ENCODE results near the gene MBLAC1. TPM values are rescaled to one million over a fixed set of nuclear protein-coding genes. Genes with fewer than 3 reads are reported as not detected.

MBLAC1 gene
- total and polyA plus RNA-seq, 9 donors = 0.28 to 6.7 (median 4.1) TPM

DNA sequence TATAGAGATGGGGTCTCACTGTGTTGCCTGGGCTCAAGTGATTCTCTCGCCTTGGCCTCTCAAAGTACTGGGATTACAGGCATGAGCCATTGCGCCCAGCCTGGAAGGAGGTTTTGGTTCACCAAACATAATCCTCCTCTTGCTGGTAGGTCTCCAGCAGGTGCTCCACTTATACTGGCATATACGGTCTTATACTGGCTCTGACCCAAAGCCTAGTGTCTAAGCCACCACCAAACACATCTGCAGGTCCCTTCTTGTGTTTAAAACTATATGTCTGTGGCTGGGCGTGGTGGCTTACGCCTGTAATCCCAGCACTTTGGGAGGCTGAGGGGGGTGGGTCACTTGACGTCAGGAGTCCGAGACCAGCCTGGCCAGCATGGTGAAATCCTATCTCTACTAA is 5.4 kb downstream of the MBLAC1 start:
- TF ChIP-seq EP300 (IDR thresholded peaks at IDR 0.05) (no peak), POLR2A (IDR thresholded peaks at IDR 0.05) (no peak)
- TF ChIP-seq, protein P1, sequence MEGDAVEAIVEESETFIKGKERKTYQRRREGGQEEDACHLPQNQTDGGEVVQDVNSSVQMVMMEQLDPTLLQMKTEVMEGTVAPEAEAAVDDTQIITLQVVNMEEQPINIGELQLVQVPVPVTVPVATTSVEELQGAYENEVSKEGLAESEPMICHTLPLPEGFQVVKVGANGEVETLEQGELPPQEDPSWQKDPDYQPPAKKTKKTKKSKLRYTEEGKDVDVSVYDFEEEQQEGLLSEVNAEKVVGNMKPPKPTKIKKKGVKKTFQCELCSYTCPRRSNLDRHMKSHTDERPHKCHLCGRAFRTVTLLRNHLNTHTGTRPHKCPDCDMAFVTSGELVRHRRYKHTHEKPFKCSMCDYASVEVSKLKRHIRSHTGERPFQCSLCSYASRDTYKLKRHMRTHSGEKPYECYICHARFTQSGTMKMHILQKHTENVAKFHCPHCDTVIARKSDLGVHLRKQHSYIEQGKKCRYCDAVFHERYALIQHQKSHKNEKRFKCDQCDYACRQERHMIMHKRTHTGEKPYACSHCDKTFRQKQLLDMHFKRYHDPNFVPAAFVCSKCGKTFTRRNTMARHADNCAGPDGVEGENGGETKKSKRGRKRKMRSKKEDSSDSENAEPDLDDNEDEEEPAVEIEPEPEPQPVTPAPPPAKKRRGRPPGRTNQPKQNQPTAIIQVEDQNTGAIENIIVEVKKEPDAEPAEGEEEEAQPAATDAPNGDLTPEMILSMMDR (IDR thresholded peaks at IDR 0.05) = no peak
- no peaks in the 10 kb centered on the region for H3K9me3 ChIP-seq

DNA sequence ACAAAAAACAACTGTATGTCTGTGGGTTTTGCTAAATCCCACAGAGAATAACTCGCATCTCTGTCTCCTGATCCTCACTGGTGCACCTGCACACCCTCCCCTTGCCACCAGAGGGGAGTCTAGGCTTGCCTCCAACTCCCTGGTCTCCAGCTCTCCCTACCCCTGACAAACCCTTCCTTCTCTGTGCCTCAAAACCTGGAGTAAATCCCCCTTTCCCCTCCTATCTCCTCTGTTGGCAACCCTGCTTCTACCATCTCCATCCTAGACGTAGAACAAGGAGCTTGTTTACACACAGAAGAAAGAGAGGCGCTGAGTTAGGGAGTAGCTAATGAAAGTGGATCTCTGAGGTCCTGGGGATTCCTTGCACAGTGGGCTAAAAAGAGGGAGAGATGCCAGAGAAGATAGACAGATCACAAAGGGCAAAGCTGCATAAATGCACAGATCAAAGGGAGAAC is 6.0 kb downstream of the MBLAC1 start:
- TF ChIP-seq POLR2A (IDR thresholded peaks at IDR 0.05) = no peak
- TF ChIP-seq, protein P1 (IDR thresholded peaks at IDR 0.05) = peak; percentile 37 to 52 (median 48)
- peak in 3 of 5 donors; percentile 48 to 72 (median 53) for DNase-seq
- 21 to 32% (median 24%) methylated on average over 3 of the region's 3 CpGs for WGBS, 3 donors
- intact Hi-C loops (cut with DNase I) = loop anchor here in 3 of 4 donors (5.0 to 10.0 kb wide), 2 partner anchors 82 to 90 kb away; partner anchors contain the start of gene PVRIG (in 2 of the 3)
- no peaks in the 10 kb centered on the region for H3K9me3 ChIP-seq
- H3K36me3 ChIP-seq = no peaks in the 10 kb centered on the region
- peaks cover 2% of the 10 kb centered on the region for H3K4me1 ChIP-seq (ENCODE audit: insufficient read depth)
- H3K27ac ChIP-seq = no peak overlapping the region
- no peak overlapping the region for H3K4me3 ChIP-seq
- H3K27me3 ChIP-seq = no peaks in the 10 kb centered on the region

More for the DNA sequence above, 5.4 kb downstream of the MBLAC1 start:
- intact Hi-C loops (cut with DNase I) = loop anchor here in 3 of 4 donors (5.0 to 10.0 kb wide), 2 partner anchors 83 to 90 kb away; partner anchors contain the start of gene PVRIG (in 2 of the 3)
- DNase-seq = no peak
- H3K27ac ChIP-seq = no peak overlapping the region
- 70 to 74% (median 72%) methylated on average over 7 of the region's 7 CpGs for WGBS, 3 donors
- no peak overlapping the region for H3K4me3 ChIP-seq
- H3K27me3 ChIP-seq = no peaks in the 10 kb centered on the region
- H3K36me3 ChIP-seq = no peaks in the 10 kb centered on the region
- H3K4me1 ChIP-seq (ENCODE audit: insufficient read depth) = peaks cover 3% of the 10 kb centered on the region

DNA sequence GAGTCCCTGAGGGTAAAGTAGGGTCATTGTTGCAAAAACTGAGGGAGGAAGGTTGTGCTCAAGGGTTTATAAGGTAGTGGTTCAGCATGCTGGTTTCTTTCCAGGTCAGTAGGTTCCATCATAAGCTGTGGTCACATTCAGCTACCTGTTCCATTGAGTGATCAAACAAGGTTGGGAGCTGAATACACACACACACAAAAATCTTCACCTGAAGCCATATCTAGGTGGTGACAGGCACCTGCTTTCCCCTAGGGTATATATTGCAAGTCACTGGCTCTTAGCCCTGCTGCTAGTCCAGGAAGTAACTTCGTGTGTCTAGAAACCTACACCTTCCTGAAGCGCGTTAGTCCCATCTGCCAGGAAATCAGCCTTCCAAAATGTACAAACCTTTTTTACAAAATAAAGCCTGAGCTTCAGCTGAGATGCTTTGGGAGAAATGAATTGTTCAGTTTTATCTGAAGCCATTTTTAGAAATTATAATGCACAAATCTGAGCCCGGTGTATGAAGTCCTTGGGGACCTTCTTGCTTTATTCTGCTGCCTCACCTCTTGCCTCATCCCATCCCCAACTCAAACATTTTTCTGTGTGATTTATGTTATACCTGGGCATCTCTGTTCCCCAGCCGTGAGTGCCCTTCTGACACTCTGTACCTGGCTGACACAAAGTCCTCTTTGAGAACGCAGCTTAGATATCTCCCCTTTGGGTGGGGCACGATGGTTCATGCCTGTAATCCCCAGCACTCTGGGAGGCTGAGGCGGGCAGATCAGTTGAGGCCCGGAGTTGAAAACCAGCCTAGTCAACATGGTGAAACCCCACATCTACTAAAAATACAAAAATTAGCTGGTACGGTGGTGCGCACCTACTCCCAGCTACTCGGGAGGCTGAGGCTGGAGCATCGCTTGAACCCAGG is 11.3 kb downstream of the MBLAC1 start:
- Histone ChIP-seq H3K9me3 (no peaks in the 10 kb centered on the region), H3K27ac (no peak overlapping the region), H3K27me3 (no peaks in the 10 kb centered on the region), H3K36me3 (no peaks in the 10 kb centered on the region), H3K4me3 (no peak overlapping the region), H3K4me1 (ENCODE audit: insufficient read depth) (no peaks in the 10 kb centered on the region)
- intact Hi-C loops (cut with DNase I) = loop anchor here in 3 of 4 donors (5.0 to 10.0 kb wide), 2 partner anchors 74 to 77 kb away; partner anchors contain the start of gene PVRIG (in 2 of the 3)
- no peak for DNase-seq
- 78 to 90% (median 80%) methylated on average over 13 of the region's 13 CpGs for WGBS, 3 donors
- TF ChIP-seq POLR2A (IDR thresholded peaks at IDR 0.05) (no peak), EP300 (IDR thresholded peaks at IDR 0.05) (no peak)
- TF ChIP-seq, protein P1 (IDR thresholded peaks at IDR 0.05) = no peak

DNA sequence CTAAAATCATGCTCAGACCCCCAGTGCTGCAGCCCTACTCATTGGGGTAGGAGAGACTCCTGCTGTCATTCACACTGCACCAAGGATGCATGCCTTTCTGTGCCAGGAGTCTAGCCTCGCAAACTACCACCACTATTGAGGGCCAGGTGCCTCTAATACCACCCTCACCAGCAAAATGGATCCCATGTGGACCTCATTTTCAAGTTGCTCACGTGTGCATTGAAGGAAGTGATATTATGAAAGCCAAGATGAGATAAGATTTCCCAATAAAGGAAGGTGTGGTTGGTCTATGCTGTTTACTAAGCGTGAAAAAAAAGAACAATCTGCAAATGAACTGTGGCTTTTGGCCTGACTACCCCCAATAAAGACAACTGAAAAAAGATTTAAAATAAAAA is 14.8 kb downstream of the MBLAC1 start:
- Histone ChIP-seq H3K9me3 (no peaks in the 10 kb centered on the region), H3K4me1 (ENCODE audit: insufficient read depth) (no peaks in the 10 kb centered on the region), H3K27me3 (no peaks in the 10 kb centered on the region), H3K27ac (no peak overlapping the region), H3K36me3 (no peaks in the 10 kb centered on the region), H3K4me3 (no peak overlapping the region)
- no peak for DNase-seq
- WGBS, 3 donors = 73 to 82% (median 76%) methylated on average over 3 of the region's 3 CpGs
- intact Hi-C loops (cut with DNase I) = no loop called here
- TF ChIP-seq POLR2A (IDR thresholded peaks at IDR 0.05) (no peak), EP300 (IDR thresholded peaks at IDR 0.05) (no peak)
- TF ChIP-seq, protein P1 (IDR thresholded peaks at IDR 0.05) = no peak
